ENCODE results near the gene PRKCH.
"Not testable (repeated sequence)": the region's sequence is repeated elsewhere in the genome, so short reads cannot be mapped to it uniquely, and the experiment has no call there.

The PRKCH gene

DNA sequence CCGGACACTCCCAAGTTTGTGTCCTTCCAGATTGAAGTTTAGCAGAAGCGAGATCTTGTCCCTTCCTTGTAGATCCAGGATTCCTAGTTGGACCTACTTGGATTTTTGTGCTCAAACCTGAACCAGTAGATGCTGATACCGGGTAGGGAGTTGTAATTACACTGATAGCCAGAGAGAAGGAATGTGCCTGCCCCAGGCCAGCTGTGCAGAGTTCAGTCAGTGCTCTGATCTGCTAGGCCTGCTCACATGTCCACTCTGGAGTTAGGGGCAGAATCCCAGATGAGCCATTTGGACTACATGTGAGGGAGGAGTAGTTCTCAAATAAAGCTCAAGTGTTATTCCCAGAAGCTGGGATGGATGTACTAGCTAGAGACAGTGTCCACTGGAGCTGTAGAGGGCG is 65.7 kb downstream of the PRKCH start:
- in situ Hi-C loops (cut with MboI; ENCODE audit: low sequenced_read_pairs), result no loop called here

- in situ Hi-C loops (cut with MboI; ENCODE audit: low sequenced_read_pairs), result no loop called here
These were observed 67.0 kb downstream of the PRKCH start for GRCh38 chr14:61388173-61388975.

- in situ Hi-C loops (cut with MboI; ENCODE audit: low sequenced_read_pairs), result no loop called here
These were observed 67.7 kb downstream of the PRKCH start for GRCh38 chr14:61388976-61389576.

GRCh38 chr14:61391119-61391518 is 69.7 kb downstream of the PRKCH start:
- in situ Hi-C loops (cut with MboI; ENCODE audit: low sequenced_read_pairs), result no loop called here

GRCh38 chr14:61392297-61392696 is 70.9 kb downstream of the PRKCH start:
- in situ Hi-C loops (cut with MboI; ENCODE audit: low sequenced_read_pairs), result no loop called here

DNA sequence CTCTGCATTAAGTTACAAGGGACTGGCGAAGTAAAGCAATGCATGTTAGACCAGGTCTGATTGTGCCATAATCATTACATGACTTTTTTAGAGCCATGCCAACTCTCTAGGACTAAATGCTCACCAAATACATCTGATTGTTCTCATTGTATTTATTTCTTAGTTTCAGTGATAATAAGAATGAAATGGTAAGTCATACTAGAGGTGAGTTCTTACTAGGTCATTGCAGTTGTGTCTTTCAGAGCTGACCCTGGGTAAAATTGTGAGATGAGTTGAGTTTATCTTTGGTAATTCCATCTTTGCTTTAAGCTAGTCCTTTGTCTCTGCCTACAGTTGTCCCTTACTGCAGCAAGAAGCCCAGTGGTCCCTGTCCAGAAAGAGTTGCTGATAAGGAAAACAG is 73.2 kb downstream of the PRKCH start:
- in situ Hi-C loops (cut with MboI; ENCODE audit: low sequenced_read_pairs), result no loop called here

DNA sequence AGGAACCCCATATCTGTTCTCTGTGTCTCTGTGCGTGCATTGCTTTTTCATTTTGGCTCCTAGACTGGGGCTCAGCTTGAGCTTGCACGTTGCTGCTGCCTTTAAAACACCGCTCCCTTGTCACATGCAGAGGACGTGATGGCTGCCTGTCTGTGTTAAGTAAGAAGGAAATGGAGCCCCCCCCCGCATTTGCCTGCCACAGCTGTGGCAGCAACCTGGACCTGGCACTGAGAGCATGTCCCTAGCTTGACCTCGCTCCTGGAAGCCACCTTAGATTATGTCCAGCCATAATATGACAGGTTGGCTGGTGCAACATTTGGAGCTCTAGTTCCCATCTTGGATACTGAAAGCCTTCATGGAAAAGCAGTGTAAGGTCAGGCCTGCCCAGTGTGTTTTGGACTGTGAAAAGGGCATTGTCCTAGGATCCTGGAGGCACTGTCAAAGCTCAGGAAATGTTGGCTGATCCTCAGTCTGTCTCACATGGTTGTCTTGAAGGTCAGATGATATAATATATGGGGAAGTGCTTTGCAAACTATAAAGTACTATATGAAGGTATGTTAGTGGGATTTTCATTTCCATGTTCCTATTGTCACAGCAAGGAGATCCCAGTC is 73.8 kb downstream of the PRKCH start:
- in situ Hi-C loops (cut with MboI; ENCODE audit: low sequenced_read_pairs), result no loop called here

GRCh38 chr14:61396279-61396678 is 74.9 kb downstream of the PRKCH start:
- in situ Hi-C loops (cut with MboI; ENCODE audit: low sequenced_read_pairs), result no loop called here

DNA sequence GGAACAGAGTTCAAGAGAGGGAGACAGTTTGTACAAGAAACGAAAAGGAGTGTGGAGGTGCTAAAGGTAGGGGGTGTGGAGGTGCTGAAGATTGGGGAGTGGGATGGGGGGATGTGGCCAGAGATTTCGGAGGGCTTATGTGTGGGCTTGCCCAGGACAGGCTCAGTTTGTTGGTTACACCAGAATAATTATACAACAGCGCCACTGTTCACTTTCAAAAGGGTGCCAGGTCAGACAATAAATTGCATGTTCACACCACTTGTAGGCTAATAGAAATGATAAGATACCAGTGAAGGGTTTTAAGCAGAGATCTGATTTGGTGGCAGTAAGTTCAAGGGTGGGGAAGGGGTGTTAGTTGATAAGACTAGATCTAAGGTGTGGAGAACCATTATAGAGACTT is 75.3 kb downstream of the PRKCH start:
- in situ Hi-C loops (cut with MboI; ENCODE audit: low sequenced_read_pairs), result no loop called here

GRCh38 chr14:61397615-61398014 is 76.2 kb downstream of the PRKCH start:
- in situ Hi-C loops (cut with MboI; ENCODE audit: low sequenced_read_pairs), result no loop called here

GRCh38 chr14:61398221-61398620 is 76.8 kb downstream of the PRKCH start:
- in situ Hi-C loops (cut with MboI; ENCODE audit: low sequenced_read_pairs), result no loop called here

DNA sequence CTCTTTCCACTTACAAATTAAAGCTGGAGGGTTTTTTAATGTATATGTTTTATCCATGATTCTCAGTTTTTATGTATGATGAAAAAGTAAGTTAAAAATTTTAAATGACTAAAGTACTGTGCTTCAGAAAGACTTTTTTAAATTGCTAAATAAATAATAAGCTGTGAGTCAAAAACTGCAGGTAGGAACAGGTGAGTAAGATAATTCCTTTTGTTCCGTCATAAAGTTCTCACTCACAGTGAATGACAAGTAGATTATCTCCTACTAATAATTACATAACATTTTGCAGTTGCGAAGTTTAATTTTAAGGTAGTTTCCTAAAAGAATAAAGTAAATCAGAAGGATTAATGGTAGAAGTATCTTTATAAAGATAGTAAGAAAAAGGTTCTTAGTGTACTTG is 78.0 kb downstream of the PRKCH start:
- in situ Hi-C loops (cut with MboI; ENCODE audit: low sequenced_read_pairs), result no loop called here

DNA sequence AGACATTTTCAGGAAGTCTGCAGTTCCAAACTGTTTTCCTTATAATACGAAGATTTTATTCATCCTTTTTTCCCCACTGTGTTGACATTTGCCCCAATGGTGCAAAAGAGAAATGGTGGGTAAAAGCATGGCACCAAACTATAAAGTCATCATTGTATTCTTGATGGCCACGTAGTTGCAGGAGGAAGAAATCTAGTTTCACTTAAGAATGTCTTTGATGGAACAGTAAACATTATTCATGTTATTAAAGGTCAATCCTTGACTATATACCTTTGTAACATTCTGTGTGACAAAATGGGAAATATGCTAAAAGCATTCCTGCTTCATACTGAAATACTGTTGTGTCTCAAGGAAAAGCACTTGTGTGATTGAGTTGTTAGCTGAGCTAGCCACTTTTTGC is 80.1 kb downstream of the PRKCH start:
- in situ Hi-C loops (cut with MboI; ENCODE audit: low sequenced_read_pairs), result no loop called here

- in situ Hi-C loops (cut with MboI; ENCODE audit: low sequenced_read_pairs), result no loop called here
These were observed 82.0 kb downstream of the PRKCH start for GRCh38 chr14:61403411-61403810.

- in situ Hi-C loops (cut with MboI; ENCODE audit: low sequenced_read_pairs), result no loop called here
These were observed 83.3 kb downstream of the PRKCH start for GRCh38 chr14:61404637-61405036.

- in situ Hi-C loops (cut with MboI; ENCODE audit: low sequenced_read_pairs), result no loop called here
These were observed 84.8 kb downstream of the PRKCH start for GRCh38 chr14:61406198-61406597.

DNA sequence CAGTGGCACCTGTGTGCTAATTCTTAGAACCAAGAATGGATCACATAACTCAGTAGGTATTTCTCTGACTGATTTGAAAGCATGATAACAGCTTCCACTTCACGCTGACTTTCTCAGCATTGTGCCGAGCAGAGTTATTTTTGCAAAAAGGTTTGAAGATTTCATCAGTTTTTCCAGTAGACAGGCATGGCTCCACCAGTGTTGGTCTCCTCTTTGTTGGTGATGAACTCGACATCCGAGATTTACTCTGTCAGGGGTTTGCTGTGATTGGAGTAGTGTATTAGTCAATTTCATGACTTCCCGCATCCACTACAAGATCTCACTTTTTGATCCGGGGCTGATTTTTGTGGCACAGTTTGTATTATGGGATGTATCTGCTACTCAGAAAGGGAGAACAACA is 85.3 kb downstream of the PRKCH start:
- in situ Hi-C loops (cut with MboI; ENCODE audit: low sequenced_read_pairs), result no loop called here

- in situ Hi-C loops (cut with MboI; ENCODE audit: low sequenced_read_pairs), result no loop called here
These were observed 87.1 kb downstream of the PRKCH start for GRCh38 chr14:61408498-61408897.

DNA sequence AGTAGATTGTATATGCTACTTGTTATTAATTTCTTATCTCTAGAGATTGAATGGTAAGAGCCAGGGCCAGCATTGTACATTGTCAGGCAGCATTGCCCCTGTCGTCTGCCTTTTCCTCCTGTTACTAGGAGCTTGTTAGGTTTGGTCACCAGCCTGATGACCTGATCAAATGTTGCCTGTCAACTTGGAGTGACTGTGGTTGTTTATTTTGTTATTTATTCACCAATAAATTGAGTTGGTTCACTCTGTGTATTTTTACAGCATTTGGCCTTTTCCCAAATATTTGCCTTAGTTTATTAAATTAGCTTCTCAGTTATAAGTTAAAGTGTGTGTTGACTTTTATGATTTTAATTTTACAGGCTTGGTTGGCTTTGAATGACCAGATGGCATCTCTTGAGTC is 88.4 kb downstream of the PRKCH start:
- in situ Hi-C loops (cut with MboI; ENCODE audit: low sequenced_read_pairs), result no loop called here

GRCh38 chr14:61415934-61416333 is 94.6 kb downstream of the PRKCH start:
- in situ Hi-C loops (cut with MboI; ENCODE audit: low sequenced_read_pairs), result not testable (repeated sequence)

DNA sequence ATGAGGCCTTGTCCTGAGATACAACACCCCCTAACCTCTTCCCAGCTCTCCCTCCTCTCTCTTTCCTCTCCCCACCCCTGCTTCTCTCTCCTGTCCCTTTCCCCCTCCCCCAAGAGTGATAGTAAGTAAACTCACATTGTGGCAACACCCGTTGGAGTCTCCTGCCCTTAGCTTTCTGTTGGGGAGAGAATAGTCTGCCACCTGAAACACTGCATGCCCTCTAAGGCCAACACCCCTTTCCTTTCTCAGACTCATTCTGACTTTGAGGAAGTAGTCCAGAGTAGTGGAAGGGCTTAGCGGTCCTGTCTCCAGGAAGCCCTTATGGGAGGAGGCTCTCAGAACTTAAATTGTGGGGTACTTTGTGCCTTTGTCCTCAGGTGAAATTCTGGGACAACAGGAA is 95.2 kb downstream of the PRKCH start:
- in situ Hi-C loops (cut with MboI; ENCODE audit: low sequenced_read_pairs), result no loop called here

GRCh38 chr14:61417141-61417540 is 95.8 kb downstream of the PRKCH start:
- in situ Hi-C loops (cut with MboI; ENCODE audit: low sequenced_read_pairs), result no loop called here
